ENCODE results near the gene PYDC1. TPM values are rescaled to one million over a fixed set of nuclear protein-coding genes. Genes with fewer than 3 reads are reported as not detected.

The PYDC1 gene
- total RNA-seq, 1 experiment from 2014 or later: not detected

DNA sequence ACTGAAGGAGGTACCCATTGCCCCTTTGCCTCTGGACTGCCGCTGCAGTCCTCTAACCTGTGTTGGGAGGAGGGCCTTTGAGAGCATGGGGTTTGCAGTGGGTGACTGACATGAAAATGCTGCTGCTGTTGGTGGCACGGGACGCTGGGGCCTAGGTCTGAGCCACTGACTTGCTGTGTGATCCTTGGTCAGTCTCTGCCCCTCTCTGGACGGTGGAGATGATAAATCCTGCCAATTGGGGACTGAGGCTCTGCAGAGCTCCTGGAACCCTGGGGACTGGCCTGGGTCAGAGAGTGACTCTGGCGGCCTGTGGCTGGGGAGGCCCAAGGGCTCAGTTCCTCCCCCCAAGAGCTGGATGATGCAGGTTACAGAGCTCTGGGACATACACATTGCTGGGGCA is 6.1 kb upstream of the PYDC1 start:
- Histone ChIP-seq H3K9me3 (ENCODE audit: low read depth, low read length, poor library complexity, severe bottlenecking) (no peaks in the 10 kb centered on the region), H3K27ac (ENCODE audit: low read depth, low read length, poor library complexity, severe bottlenecking) (no peak overlapping the region), H3K4me3 (ENCODE audit: low read depth, low read length, poor library complexity, severe bottlenecking) (no peak overlapping the region), H3K27me3 (replicated peaks; ENCODE audit: insufficient read depth, low read depth, low read length, poor library complexity) (peaks cover 2% of the 10 kb centered on the region), H3K36me3 (ENCODE audit: insufficient read depth, low read length, poor library complexity, severe bottlenecking) (no peaks in the 10 kb centered on the region), H3K4me1 (ENCODE audit: insufficient read depth, low read length, poor library complexity, severe bottlenecking) (no peaks in the 10 kb centered on the region)
- ChIA-PET POLR2A (ENCODE audit: low non-redundant PET) (no interaction called here), CTCF (no interaction called here)
- intact Hi-C loops (cut with micrococcal nuclease; ENCODE audit: unreplicated experiment): no loop called here
- no peak for DNase-seq (ENCODE audit: low spot score)
- no TSS peak for BruUV-seq (replicated peaks)
- TF ChIP-seq, protein P1, sequence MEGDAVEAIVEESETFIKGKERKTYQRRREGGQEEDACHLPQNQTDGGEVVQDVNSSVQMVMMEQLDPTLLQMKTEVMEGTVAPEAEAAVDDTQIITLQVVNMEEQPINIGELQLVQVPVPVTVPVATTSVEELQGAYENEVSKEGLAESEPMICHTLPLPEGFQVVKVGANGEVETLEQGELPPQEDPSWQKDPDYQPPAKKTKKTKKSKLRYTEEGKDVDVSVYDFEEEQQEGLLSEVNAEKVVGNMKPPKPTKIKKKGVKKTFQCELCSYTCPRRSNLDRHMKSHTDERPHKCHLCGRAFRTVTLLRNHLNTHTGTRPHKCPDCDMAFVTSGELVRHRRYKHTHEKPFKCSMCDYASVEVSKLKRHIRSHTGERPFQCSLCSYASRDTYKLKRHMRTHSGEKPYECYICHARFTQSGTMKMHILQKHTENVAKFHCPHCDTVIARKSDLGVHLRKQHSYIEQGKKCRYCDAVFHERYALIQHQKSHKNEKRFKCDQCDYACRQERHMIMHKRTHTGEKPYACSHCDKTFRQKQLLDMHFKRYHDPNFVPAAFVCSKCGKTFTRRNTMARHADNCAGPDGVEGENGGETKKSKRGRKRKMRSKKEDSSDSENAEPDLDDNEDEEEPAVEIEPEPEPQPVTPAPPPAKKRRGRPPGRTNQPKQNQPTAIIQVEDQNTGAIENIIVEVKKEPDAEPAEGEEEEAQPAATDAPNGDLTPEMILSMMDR (conservative IDR thresholded peaks at IDR 0.05; ENCODE audit: low read depth, low read length): no peak
- TF ChIP-seq EZH2 (IDR thresholded peaks at IDR 0.05; ENCODE audit: borderline replicate concordance, low read depth, low read length, poor library complexity, severe bottlenecking): no peak

DNA sequence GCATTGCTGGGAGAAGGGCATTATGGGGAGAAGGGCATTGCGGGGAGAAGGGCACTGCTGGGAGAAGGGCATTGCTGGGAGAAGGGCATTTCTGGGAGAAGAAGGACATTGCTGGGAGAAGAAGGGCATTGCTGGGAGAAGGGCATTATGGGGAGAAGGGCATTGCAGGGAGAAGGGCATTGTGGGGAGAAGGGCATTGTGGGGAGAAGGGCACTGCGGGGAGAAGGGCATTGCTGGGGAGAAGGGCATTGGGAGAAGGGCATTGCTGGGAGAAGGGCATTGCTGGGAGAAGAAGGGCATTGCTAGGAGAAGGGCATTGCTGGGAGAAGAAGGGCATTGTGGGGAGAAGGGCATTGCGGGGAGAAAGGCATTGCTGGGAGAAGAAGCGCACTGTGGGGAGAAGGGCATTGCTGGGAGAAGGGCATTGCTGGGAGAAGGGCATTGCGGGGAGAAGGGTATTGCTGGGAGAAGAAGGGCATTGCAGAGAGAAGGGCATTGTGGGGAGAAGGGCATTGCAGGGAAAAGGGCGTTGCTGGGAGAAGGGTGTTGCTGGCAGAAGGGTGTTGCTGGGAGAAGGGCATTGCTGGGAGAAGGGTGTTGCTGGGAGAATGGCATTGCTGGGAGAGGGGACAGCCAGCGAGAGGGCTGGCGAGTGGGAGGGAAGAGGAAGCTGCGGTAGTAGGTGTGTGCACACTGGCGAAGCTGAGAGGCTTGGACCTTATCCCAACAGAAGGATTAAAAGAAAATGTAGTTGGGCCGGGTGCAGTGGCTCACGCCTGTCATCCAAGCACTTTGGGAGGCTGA is 4.6 kb upstream of the PYDC1 start:
- no TSS peak for BruUV-seq (replicated peaks)
- no peaks in the 10 kb centered on the region for H3K9me3 ChIP-seq (ENCODE audit: low read depth, low read length, poor library complexity, severe bottlenecking)
- no peak for TF ChIP-seq EZH2 (IDR thresholded peaks at IDR 0.05; ENCODE audit: borderline replicate concordance, low read depth, low read length, poor library complexity, severe bottlenecking)
- TF ChIP-seq, protein P1 (conservative IDR thresholded peaks at IDR 0.05; ENCODE audit: low read depth, low read length): no peak
- DNase-seq (ENCODE audit: low spot score): no peak
- peaks cover 17% of the 10 kb centered on the region for H3K27me3 ChIP-seq (replicated peaks; ENCODE audit: insufficient read depth, low read depth, low read length, poor library complexity)
- CTCF ChIA-PET: no interaction called here
- H3K36me3 ChIP-seq (ENCODE audit: insufficient read depth, low read length, poor library complexity, severe bottlenecking): no peaks in the 10 kb centered on the region
- H3K4me1 ChIP-seq (ENCODE audit: insufficient read depth, low read length, poor library complexity, severe bottlenecking): no peaks in the 10 kb centered on the region
- intact Hi-C loops (cut with micrococcal nuclease; ENCODE audit: unreplicated experiment): no loop called here
- POLR2A ChIA-PET (ENCODE audit: low non-redundant PET): no interaction called here
- no peak overlapping the region for H3K27ac ChIP-seq (ENCODE audit: low read depth, low read length, poor library complexity, severe bottlenecking)
- H3K4me3 ChIP-seq (ENCODE audit: low read depth, low read length, poor library complexity, severe bottlenecking): no peak overlapping the region

DNA sequence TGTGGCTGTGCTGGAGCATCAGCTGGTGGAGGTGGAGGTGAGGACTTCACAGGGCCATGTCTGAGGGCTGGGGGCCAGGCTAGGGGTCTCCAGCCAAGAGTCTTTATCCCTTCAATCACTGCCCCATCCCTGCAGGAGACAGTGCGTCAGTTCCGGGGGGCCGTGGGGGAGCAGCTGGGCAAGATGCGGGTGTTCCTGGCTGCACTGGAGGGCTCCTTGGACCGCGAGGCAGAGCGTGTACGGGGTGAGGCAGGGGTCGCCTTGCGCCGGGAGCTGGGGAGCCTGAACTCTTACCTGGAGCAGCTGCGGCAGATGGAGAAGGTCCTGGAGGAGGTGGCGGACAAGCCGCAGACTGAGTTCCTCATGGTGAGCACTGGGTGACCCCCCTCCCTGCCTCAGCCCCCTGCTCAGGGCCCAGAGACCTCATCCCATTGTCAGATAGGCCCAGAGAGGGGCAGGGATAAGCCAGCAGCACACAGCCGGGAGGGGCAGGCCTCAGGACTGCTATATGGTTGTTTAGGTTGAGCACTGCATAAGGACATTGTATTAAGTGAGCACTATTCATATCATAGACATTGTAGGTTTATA is 2.3 kb upstream of the PYDC1 start:
- Histone ChIP-seq H3K4me3 (ENCODE audit: low read depth, low read length, poor library complexity, severe bottlenecking) (no peak overlapping the region), H3K4me1 (ENCODE audit: insufficient read depth, low read length, poor library complexity, severe bottlenecking) (peaks cover 15% of the 10 kb centered on the region), H3K27ac (ENCODE audit: low read depth, low read length, poor library complexity, severe bottlenecking) (no peak overlapping the region), H3K36me3 (ENCODE audit: insufficient read depth, low read length, poor library complexity, severe bottlenecking) (no peaks in the 10 kb centered on the region), H3K27me3 (replicated peaks; ENCODE audit: insufficient read depth, low read depth, low read length, poor library complexity) (peaks cover 39% of the 10 kb centered on the region), H3K9me3 (ENCODE audit: low read depth, low read length, poor library complexity, severe bottlenecking) (no peaks in the 10 kb centered on the region)
- no TSS peak for BruUV-seq (replicated peaks)
- POLR2A ChIA-PET (ENCODE audit: low non-redundant PET): no interaction called here
- intact Hi-C loops (cut with micrococcal nuclease; ENCODE audit: unreplicated experiment): no loop called here
- no peak for DNase-seq (ENCODE audit: low spot score)
- TF ChIP-seq, protein P1 (conservative IDR thresholded peaks at IDR 0.05; ENCODE audit: low read depth, low read length): no peak
- no peak for TF ChIP-seq EZH2 (IDR thresholded peaks at IDR 0.05; ENCODE audit: borderline replicate concordance, low read depth, low read length, poor library complexity, severe bottlenecking)
- CTCF ChIA-PET: no interaction called here

Data from A673 (cell line).